Activated CD4-positive, alpha-beta memory T cell treated with anti-CD3 and anti-CD28 coated beads for 36 hours (primary cell): ENCODE measurements around the gene PI4K2A. TPM values are rescaled to one million over a fixed set of nuclear protein-coding genes. Genes with fewer than 3 reads are reported as not detected.

ENCODE experiments used
- CTCF ChIA-PET: fragments of 350-600 bp; sonication (Branson Sonifier 250); formaldehyde crosslinking; loops from one replicate; lab custom pipeline; 2021; ENCODE audit warnings: antibody characterized with exemption, inconsistent platforms; lab: Charles Lee
- POLR2A ChIA-PET: fragments of 350-600 bp; sonication (Branson Sonifier 250); formaldehyde crosslinking; loops from one replicate; lab custom pipeline; 2021; ENCODE audit warnings: antibody characterized with exemption; lab: Charles Lee
- DNase-seq: peaks from one replicate; pipeline ENCODE4 v3.0.0-alpha.2; 2020
- H3K27ac Mint-ChIP-seq: one replicate; pipeline ENCODE4 v1.8.0; 2021; ENCODE audit warnings: mixed read lengths
- H3K27me3 Mint-ChIP-seq: one replicate; pipeline ENCODE4 v1.8.0; 2021; ENCODE audit warnings: mixed read lengths
- H3K36me3 Mint-ChIP-seq: one replicate; pipeline ENCODE4 v1.8.0; 2021; ENCODE audit warnings: mixed read lengths
- H3K4me1 Mint-ChIP-seq: one replicate; pipeline ENCODE4 v1.8.0; 2021; ENCODE audit warnings: low read depth, mixed read lengths
- H3K4me3 Mint-ChIP-seq: one replicate; pipeline ENCODE4 v1.8.0; 2021; ENCODE audit warnings: mild to moderate bottlenecking, mixed read lengths
- H3K9me3 Mint-ChIP-seq: one replicate; pipeline ENCODE4 v1.8.0; 2021; ENCODE audit warnings: mixed read lengths
- intact Hi-C: fragments of 100-400 bp; cut with micrococcal nuclease; formaldehyde crosslinking; loops from one replicate; pipeline ENCODE4 v1.15.1; 2023
- total RNA-seq, 2 experiments: library from RNA; stranded (reverse); gene quantifications; one replicate each; pipeline ENCODE4 v1.2.3, GENCODE V29; 2021

The PI4K2A gene
- total RNA-seq, 2 experiments from 2014 or later: 13.1 to 13.2 TPM

DNA sequence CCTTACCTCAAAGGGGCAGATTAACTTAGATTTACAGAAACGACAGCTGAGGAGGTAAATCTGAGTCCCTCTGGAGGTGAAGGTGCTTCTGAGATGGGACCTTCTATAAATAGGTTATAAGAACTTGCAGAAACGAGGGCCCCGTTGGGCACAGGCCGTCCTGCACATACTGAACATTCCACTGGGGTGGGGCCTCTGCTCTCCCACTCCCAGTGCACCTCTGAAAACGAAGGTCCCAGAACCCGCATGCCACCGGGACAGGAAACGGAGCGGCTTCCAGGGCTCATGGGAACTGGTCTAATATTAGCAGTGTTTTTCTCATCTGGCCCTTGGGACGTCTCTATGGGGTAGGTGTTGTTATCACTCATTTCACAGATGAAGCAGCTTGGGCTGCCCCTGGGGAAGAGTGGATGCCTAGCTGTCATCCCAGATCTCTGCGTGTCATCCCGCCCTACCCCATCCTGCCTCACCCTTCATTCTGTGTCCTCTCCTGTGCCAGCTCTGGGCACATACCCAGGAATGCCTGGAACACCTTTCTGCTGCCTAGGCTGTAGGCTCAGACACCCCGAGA lies 31.4 kb upstream of the PI4K2A start:
- H3K4me3 Mint-ChIP-seq: no peak overlapping the region
- ChIA-PET CTCF (interaction anchor here (0.5 kb wide), 1 partner anchor 639 kb away, joined by 3 read pairs; no protein-coding TSS in a partner anchor), POLR2A (no interaction called here)
- intact Hi-C loops: no loop called here
- no peak overlapping the region for H3K27ac Mint-ChIP-seq
- H3K27me3 Mint-ChIP-seq: no peaks in the 10 kb centered on the region
- DNase-seq: no peak
- no peaks in the 10 kb centered on the region for H3K4me1 Mint-ChIP-seq
- H3K36me3 Mint-ChIP-seq: no peaks in the 10 kb centered on the region
- H3K9me3 Mint-ChIP-seq: no peaks in the 10 kb centered on the region

DNA sequence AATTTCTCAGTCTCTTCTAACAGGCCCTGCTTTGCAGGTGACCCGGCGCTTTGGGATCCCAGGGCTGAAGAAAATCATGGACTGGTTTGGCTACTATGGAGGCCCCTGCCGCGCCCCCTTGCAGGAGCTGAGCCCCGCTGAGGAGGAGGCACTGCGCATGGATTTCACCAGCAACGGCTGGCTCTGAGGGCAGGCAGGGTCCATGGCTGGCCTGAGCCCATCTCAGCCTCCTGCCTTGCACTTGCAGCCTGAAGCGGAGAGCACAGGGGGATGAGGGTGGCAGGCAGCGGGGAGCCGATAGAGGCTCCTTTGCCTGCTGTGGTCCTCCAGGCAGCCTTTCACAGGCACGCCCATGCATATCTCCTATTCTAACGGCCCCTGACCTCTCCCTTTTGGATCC lies 29.0 kb upstream of the PI4K2A start:
- DNase-seq: no peak
- H3K27ac Mint-ChIP-seq: no peak overlapping the region
- no peaks in the 10 kb centered on the region for H3K9me3 Mint-ChIP-seq
- POLR2A ChIA-PET: no interaction called here
- CTCF ChIA-PET: interaction anchor here (2.9 kb wide), 1 partner anchor 39 kb away, joined by 16 read pairs; the partner anchor contains the start of gene ANKRD2
- no peaks in the 10 kb centered on the region for H3K27me3 Mint-ChIP-seq
- peaks cover 3% of the 10 kb centered on the region for H3K36me3 Mint-ChIP-seq
- H3K4me1 Mint-ChIP-seq: no peaks in the 10 kb centered on the region
- H3K4me3 Mint-ChIP-seq: no peak overlapping the region
- intact Hi-C loops: loop anchor here (5.0 kb wide), 1 partner anchor 204 kb away; no protein-coding TSS in a partner anchor

DNA sequence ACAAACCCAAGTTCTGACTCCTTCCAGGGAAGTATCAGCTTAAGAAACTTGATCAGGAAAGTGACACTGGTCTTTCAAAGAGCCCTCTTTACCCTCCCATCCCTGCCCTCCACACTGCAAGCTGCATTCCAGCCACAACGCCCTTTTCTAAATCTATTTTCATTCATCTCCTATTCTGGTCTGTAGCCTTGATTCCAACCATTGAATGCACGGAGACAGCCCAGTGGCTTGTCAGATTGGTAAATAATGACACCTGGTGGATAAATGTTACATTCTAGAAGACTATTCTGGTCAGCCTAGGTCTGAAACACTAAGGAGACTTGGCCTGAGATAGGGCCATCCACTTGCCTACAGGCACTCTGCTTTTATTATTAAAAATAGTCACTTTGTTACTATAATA lies 28.1 kb upstream of the PI4K2A start:
- H3K9me3 Mint-ChIP-seq: no peaks in the 10 kb centered on the region
- POLR2A ChIA-PET: no interaction called here
- no peaks in the 10 kb centered on the region for H3K27me3 Mint-ChIP-seq
- H3K36me3 Mint-ChIP-seq: peaks cover 3% of the 10 kb centered on the region
- H3K4me1 Mint-ChIP-seq: no peaks in the 10 kb centered on the region
- intact Hi-C loops: loop anchor here (2.0 to 5.0 kb wide), 2 partner anchors 40 to 205 kb away; partner anchors contain the start of gene ANKRD2
- no peak overlapping the region for H3K27ac Mint-ChIP-seq
- CTCF ChIA-PET: interaction anchor here (0.7 to 2.9 kb wide), 3 partner anchors 14 to 47 kb away, joined by 3 to 16 read pairs (median 3); partner anchors contain the start of gene ANKRD2
- H3K4me3 Mint-ChIP-seq: no peak overlapping the region
- no peak for DNase-seq

DNA sequence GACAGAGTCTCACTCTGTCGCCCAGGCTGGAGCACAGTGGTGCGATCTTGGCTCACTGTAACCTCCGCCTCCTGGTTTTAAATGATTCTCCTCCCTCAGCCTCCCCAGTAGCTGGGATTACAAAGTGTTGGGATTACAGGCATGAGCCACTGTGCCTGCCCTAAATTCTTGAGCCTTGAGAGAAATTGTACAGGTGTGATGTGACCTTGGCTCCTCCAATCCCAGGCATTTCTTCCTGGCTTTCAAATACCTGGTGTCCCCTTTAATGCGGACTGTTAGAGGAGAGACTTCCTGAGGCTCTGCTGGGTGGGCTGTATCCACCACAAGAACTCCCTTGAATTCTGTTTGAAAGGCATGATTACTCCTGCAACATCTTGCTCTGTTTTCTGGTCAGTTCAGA lies 22.2 kb upstream of the PI4K2A start:
- no peak overlapping the region for H3K27ac Mint-ChIP-seq
- CTCF ChIA-PET: no interaction called here

DNA sequence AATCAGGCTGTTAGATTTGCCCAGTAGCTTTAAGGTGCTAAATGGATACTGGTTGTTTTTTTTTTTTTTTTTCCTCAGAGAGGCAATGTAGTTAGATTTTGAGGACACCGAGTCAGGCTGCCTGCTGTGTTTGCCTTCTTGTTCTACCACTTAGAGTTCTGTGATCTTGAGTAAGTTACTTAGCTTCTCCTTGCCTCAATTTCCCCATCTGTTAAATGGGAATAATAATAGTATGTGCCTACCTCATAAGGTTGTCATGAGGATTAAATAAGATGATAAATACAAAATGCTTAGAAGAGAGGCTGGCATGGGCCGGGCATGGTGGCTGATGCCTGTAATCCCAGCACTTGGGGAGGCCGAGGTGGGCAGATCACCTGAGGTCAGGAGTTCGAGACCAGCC lies 21.7 kb upstream of the PI4K2A start:
- Mint-ChIP-seq H3K27me3 (no peaks in the 10 kb centered on the region), H3K36me3 (peaks cover 3% of the 10 kb centered on the region), H3K9me3 (no peaks in the 10 kb centered on the region), H3K27ac (no peak overlapping the region), H3K4me1 (no peaks in the 10 kb centered on the region), H3K4me3 (no peak overlapping the region)
- CTCF ChIA-PET: no interaction called here
- intact Hi-C loops: no loop called here
- POLR2A ChIA-PET: interaction anchor here (0.6 kb wide), 1 partner anchor 279 kb away, joined by 4 read pairs; no protein-coding TSS in a partner anchor
- no peak for DNase-seq

More for the DNA sequence above, 22.2 kb upstream of the PI4K2A start:
- no peak overlapping the region for H3K4me3 Mint-ChIP-seq
- H3K36me3 Mint-ChIP-seq: peaks cover 3% of the 10 kb centered on the region
- no peaks in the 10 kb centered on the region for H3K9me3 Mint-ChIP-seq
- POLR2A ChIA-PET: interaction anchor here (0.6 kb wide), 1 partner anchor 279 kb away, joined by 4 read pairs; no protein-coding TSS in a partner anchor
- no peaks in the 10 kb centered on the region for H3K27me3 Mint-ChIP-seq
- intact Hi-C loops: no loop called here
- no peak for DNase-seq
- no peaks in the 10 kb centered on the region for H3K4me1 Mint-ChIP-seq

DNA sequence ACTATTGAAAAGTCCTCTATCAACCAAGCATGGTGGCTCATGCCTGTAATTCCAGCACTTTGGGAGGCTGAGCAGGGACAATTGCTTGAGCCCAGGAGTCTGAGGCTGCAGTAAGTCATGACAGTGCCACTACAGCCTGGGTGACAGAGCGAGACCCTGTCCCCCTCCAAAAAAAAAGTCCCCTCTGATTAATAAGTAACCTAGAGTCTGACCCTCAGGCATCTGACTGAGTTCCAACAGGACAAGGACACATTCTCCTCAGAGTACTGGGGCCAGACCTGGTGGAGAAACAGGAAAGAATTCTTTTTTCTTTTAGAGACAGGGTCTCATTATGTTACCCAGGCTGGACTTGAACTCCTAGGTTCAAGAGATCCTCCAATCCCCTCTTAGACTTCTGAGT lies 17.2 kb upstream of the PI4K2A start:
- H3K4me1 Mint-ChIP-seq: no peaks in the 10 kb centered on the region
- POLR2A ChIA-PET: no interaction called here
- CTCF ChIA-PET: interaction anchor here (0.8 kb wide), 1 partner anchor 53 kb away, joined by 4 read pairs; no protein-coding TSS in a partner anchor

DNA sequence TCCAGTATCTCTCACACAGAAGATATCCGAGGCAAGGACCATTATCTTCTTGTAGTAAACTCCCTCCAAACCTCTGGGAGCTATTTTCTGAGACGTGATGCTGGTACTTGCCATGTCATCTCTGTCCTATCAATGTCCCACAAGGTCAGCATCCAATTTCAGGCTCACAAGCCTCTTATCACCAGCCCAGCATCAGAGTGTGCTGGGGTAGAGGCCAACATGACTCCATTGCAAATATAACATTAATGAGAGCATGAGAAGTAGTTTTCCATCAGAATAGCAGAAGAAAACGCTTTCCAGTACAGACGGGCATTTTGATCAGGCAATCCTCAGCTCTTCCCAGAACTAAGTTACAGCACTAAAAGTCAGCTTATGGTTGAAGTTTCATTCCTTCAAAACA lies 12.7 kb upstream of the PI4K2A start:
- intact Hi-C loops: no loop called here
- Mint-ChIP-seq H3K4me1 (peaks cover 3% of the 10 kb centered on the region), H3K9me3 (no peaks in the 10 kb centered on the region), H3K27ac (no peak overlapping the region), H3K27me3 (no peaks in the 10 kb centered on the region), H3K36me3 (no peaks in the 10 kb centered on the region), H3K4me3 (no peak overlapping the region)
- POLR2A ChIA-PET: no interaction called here
- no peak for DNase-seq
- CTCF ChIA-PET: interaction anchor here (1.5 kb wide), 1 partner anchor 56 kb away, joined by 3 read pairs; no protein-coding TSS in a partner anchor

More for the DNA sequence above, 17.2 kb upstream of the PI4K2A start:
- DNase-seq: no peak
- Mint-ChIP-seq H3K27ac (no peak overlapping the region), H3K36me3 (no peaks in the 10 kb centered on the region), H3K9me3 (no peaks in the 10 kb centered on the region), H3K27me3 (no peaks in the 10 kb centered on the region), H3K4me3 (no peak overlapping the region)
- intact Hi-C loops: no loop called here

DNA sequence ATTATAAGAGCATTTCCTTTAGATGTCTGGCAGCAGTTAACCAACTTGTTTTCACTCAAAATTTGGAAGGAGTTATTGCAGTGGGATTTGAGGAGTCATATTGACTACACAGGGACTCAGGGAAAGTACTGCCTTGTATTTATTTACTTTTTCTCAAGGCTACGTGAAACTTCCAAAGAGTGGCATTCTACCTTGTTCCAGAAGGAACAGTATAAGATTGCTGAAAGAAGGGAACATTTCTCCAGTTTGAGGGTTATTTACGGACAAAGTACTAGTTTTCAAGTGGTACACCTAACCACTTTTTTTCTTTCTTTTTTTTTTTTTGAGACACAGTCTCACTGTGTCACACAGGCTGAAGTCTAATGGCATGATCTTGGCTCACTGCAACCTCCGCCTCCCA lies 12.2 kb upstream of the PI4K2A start:
- Mint-ChIP-seq H3K36me3 (peaks cover 1% of the 10 kb centered on the region), H3K27ac (no peak overlapping the region), H3K4me1 (peaks cover 4% of the 10 kb centered on the region), H3K4me3 (no peak overlapping the region), H3K9me3 (no peaks in the 10 kb centered on the region), H3K27me3 (no peaks in the 10 kb centered on the region)
- ChIA-PET CTCF (interaction anchor here (1.5 kb wide), 1 partner anchor 56 kb away, joined by 3 read pairs; no protein-coding TSS in a partner anchor), POLR2A (no interaction called here)
- intact Hi-C loops: no loop called here
- DNase-seq: no peak

DNA sequence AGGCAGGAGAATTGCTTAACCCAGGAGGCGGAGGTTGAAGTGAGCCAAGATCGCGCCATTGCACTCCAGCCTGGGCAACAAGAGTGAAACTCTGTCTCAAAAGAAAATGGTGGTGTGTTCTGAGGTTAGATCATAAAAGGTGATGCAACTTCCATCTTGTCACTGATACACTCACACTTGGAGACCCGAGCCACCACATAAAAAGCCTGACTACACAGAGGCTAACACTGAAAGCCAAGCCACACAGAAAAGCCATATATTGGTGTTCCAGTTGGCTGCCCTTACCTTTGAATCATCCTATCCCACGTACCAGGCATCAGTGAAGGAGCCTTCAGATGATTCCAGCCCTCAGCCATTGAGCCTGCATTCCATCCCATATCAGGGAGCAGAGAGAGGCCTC lies 11.2 kb upstream of the PI4K2A start:
- intact Hi-C loops: no loop called here
- ChIA-PET POLR2A (no interaction called here), CTCF (no interaction called here)
- peaks cover 10% of the 10 kb centered on the region for H3K4me1 Mint-ChIP-seq
- H3K27ac Mint-ChIP-seq: no peak overlapping the region
- DNase-seq: no peak
- no peaks in the 10 kb centered on the region for H3K27me3 Mint-ChIP-seq
- H3K36me3 Mint-ChIP-seq: peaks cover 3% of the 10 kb centered on the region
- H3K9me3 Mint-ChIP-seq: no peaks in the 10 kb centered on the region
- no peak overlapping the region for H3K4me3 Mint-ChIP-seq

DNA sequence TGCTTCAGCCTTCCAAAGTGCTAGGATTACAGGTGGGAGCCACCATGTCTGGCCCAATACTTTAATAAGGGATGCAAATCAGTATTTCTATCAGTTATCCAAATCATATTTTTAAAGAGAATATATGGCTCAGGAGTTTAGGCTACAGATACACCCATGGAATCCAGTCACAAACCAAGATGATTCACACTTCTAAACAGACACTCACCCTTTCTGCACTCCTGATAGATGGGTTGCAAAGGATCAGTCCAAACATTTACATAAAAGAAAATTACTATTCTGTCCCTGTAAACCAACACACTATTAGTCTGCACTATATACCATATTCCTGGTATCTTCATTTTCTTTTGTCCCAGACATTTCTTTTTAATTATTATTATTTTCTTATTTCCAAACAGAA lies 9.4 kb upstream of the PI4K2A start:
- Mint-ChIP-seq H3K36me3 (peaks cover 3% of the 10 kb centered on the region), H3K27me3 (no peaks in the 10 kb centered on the region), H3K4me1 (peaks cover 10% of the 10 kb centered on the region), H3K27ac (no peak overlapping the region), H3K9me3 (no peaks in the 10 kb centered on the region), H3K4me3 (no peak overlapping the region)
- intact Hi-C loops: loop anchor here (10.0 kb wide), 1 partner anchor 336 kb away; the partner anchor contains the start of gene ARHGAP19
- DNase-seq: no peak
- CTCF ChIA-PET: interaction anchor here (1.1 kb wide), 1 partner anchor 59 kb away, joined by 3 read pairs; no protein-coding TSS in a partner anchor
- POLR2A ChIA-PET: no interaction called here

DNA sequence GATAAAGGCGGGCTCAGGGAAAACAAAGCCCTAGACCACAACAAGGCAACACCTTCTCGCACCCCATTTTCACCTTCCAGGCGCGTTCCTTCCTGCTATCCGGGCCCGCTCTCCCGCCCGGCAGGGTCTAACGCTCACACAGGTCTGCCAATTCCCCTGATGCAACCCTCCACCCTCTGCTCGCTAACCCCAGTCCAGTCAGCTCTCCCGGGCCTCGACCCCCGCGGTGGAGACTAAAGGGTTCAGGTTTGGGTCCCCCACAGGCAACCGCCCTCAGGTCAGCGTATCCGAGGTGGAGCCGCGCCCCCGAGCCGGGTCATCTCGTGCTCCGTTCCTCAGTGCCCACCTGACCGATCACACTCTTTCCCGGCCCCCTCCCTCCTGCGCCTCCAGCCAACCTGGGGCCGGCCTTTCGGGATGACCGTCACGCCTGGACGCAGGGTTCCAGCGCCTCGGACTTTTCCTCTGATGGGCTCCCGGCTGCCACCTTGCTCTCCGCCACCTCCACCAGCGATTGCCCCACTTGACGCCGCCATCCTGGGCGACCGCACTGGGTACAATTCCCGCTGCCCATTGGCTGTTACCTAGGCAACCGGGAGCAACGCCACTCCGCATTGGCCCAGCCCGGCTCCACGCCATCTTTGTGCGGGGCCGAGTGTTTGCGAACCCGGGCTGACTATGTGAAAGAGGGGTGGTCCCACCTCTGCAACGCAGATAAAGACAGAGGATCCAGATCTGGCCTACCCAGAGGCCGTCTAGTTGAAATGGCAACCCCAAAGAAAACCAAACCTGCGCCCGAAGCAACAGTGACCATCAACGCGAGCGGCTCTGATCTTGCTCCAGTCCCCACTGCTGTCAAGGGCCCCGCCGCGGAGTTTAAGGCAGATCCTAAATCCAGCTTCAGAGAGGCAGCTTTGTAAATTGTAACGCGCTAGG lies 7.3 kb upstream of the PI4K2A start, which contains the start of gene MORN4:
Gene MORN4, minus strand, starts transcription at position 552 of the 936 bp plus-strand sequence. CDS start 13,847 bp downstream, outside the sequence.
- peak within 1 kb of the TSS; percentile 52 for H3K27ac Mint-ChIP-seq
- CTCF ChIA-PET: interaction anchor here (0.9 to 1.3 kb wide), 2 partner anchors 62 to 99 kb away, joined by 3 read pairs; no protein-coding TSS in a partner anchor
- peak within 1 kb of the TSS; percentile 90 for H3K4me3 Mint-ChIP-seq
- H3K9me3 Mint-ChIP-seq: no peaks in the 10 kb centered on the region
- H3K4me1 Mint-ChIP-seq: peaks cover 10% of the 10 kb centered on the region
- intact Hi-C loops: loop anchor here (10.0 kb wide), 1 partner anchor 338 kb away; the partner anchor contains the start of gene ARHGAP19
- H3K27me3 Mint-ChIP-seq: no peaks in the 10 kb centered on the region
- H3K36me3 Mint-ChIP-seq: peaks cover 3% of the 10 kb centered on the region
- peak; percentile 95 for DNase-seq
- POLR2A ChIA-PET: no interaction called here
